HG03135 (cell line): Measurements from ENCODE around the gene SKAP1.

Source experiments
- ATAC-seq: cut with Tn5 transposase; IDR thresholded peaks from one replicate; pipeline ENCODE4 v1.9.1; 2021; ENCODE audit warnings: mild to moderate bottlenecking, moderate library complexity; ENCODE audit not compliant: unreplicated experiment

The SKAP1 gene

GRCh38 chr17:48084932-48085331, 345.1 kb downstream of the SKAP1 start:
- ATAC-seq: no peak
